ENCODE results near the gene PARVB. TPM values are rescaled to one million over a fixed set of nuclear protein-coding genes. Genes with fewer than 3 reads are reported as not detected.

PARVB gene
- total and polyA plus RNA-seq, 2 of the 8 experiments (the other 6 are each of a cell fraction or from before 2014, with no cell fraction given): 14.5 to 18.6 TPM

DNA sequence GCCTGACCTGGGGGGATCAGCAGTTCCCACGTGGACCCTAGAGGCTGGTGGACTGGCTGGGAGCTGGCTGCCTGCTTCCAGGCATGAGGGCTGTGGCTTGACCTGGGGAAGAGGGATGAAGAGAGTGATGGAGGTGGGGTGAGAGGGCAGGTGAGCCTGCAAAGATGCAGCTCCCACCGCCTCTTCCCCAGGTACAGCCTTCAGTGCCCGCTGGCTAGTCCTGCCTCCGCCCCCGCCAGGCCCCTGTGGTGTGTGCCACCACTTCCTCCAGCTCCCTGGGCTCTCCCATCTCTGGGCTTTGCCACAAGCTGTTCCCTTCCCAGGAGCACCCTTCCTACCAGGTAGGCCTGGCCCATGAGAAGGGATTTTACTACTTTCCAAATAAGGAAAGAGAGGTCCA, 175.8 kb downstream of the PARVB start:
- H3K18ac ChIP-seq (ENCODE audit: extremely low read depth, low read length): no peak overlapping the region
- no peak overlapping the region for H3K27ac ChIP-seq (ENCODE audit: low read depth, low read length)
- H2BK15ac ChIP-seq (ENCODE audit: low read length): no peak overlapping the region
- H3K4me2 ChIP-seq (ENCODE audit: insufficient read depth in 1 of 2, low read depth in 2 of 2, low read length in 2 of 2): no peak overlapping the region
- H3K56ac ChIP-seq (replicated peaks; ENCODE audit: insufficient read length, low read depth, low read length): no peak overlapping the region
- H2AFZ ChIP-seq (ENCODE audit: low read length): no peak overlapping the region
- no peak for TF ChIP-seq ASH2L (IDR thresholded peaks at IDR 0.05; ENCODE audit: low read length)
- no peak overlapping the region for H4K91ac ChIP-seq (replicated peaks; ENCODE audit: insufficient read length, low read length)
- peaks cover 0 to 5% (median 0%) of the 10 kb centered on the region in 4 experiments; a peak in 4 of 7 replicates for H3K4me1 ChIP-seq (replicated peaks in 1 of 4; ENCODE audit: control insufficient read depth in 3 of 4, insufficient read depth in 4 of 4, low read length in 3 of 4)
- no peak overlapping the region for H3K4me3 ChIP-seq (ENCODE audit: extremely low read depth in 1 of 4, insufficient read depth in 2 of 4, low read depth in 3 of 4, low read length in 4 of 4)
- H3K27me3 ChIP-seq (replicated peaks in 1 of 4; ENCODE audit: control insufficient read depth in 3 of 4, extremely low read depth in 1 of 4, insufficient read depth in 3 of 4, low read length in 3 of 4): no peaks in the 10 kb centered on the region
- no peaks in the 10 kb centered on the region for H4K20me1 ChIP-seq (replicated peaks in 1 of 2; ENCODE audit: control insufficient read depth in 1 of 2, insufficient read depth in 2 of 2, low read length in 2 of 2)
- H4K5ac ChIP-seq (ENCODE audit: insufficient read length, low read depth, low read length): no peak overlapping the region
- H3K9ac ChIP-seq (replicated peaks in 1 of 4; ENCODE audit: extremely low read depth in 1 of 4, low read depth in 3 of 4, low read length in 3 of 4): no peak overlapping the region
- H2AK5ac ChIP-seq (ENCODE audit: low read depth, low read length): no peak overlapping the region
- no peaks in the 10 kb centered on the region for H3K79me1 ChIP-seq (ENCODE audit: low read depth, low read length)
- H3K23ac ChIP-seq (ENCODE audit: insufficient read length): no peak overlapping the region
- FAIRE-seq (no peak), DNase-seq (ENCODE audit: low read depth in 1 of 2, low spot score in 2 of 2) (no peak)
- no peak overlapping the region; the same call in 1 of the 2 replicates for H4K8ac ChIP-seq (ENCODE audit: extremely low read depth, insufficient read depth, low read length)
- no peaks in the 10 kb centered on the region for H3K36me3 ChIP-seq (ENCODE audit: control insufficient read depth in 2 of 4, insufficient read depth in 4 of 4, low read length in 3 of 4)
- ChIA-PET POLR2A (ENCODE audit: partially characterized antibody) (no interaction called here), CTCF (ENCODE audit: partially characterized antibody) (no interaction called here)
- no peak overlapping the region for H2BK12ac ChIP-seq (ENCODE audit: low read depth, low read length)
- no peaks in the 10 kb centered on the region for H3K79me2 ChIP-seq (ENCODE audit: control insufficient read depth in 1 of 2, insufficient read depth in 2 of 2, low read length in 2 of 2)
- no peak overlapping the region for H3K4ac ChIP-seq (replicated peaks; ENCODE audit: insufficient read length, low read depth, low read length)
- no peak overlapping the region for H2BK120ac ChIP-seq (replicated peaks; ENCODE audit: low read depth, low read length)
- no peak overlapping the region for H2BK5ac ChIP-seq (ENCODE audit: low read depth, low read length)
- H2BK20ac ChIP-seq (ENCODE audit: low read length): no peak overlapping the region
- no peaks in the 10 kb centered on the region for H3K9me3 ChIP-seq (ENCODE audit: insufficient read depth in 2 of 2, low read depth in 1 of 2, low read length in 1 of 2)
- peaks cover 5% of the 10 kb centered on the region; the same call in 1 of the 2 replicates for H3K23me2 ChIP-seq (ENCODE audit: low read depth, low read length)
- 84% methylated on average over 5 of the region's 5 CpGs; no CpG with 5 or more reads in 1 of the 2 experiments for WGBS, 2 experiments (ENCODE audit: extremely low coverage in 1 of 2, insufficient coverage in 1 of 2, insufficient read length in 1 of 2, insufficient replicate concordance in 2 of 2, low coverage in 1 of 2, low lambda C conversion rate in 2 of 2, missing lambda C conversion rate in 1 of 2)
- H3K14ac ChIP-seq (ENCODE audit: insufficient read length): no peak overlapping the region
